Cardiac septum (tissue), 1 donor: ENCODE measurements around the gene ENTPD1. TPM values are rescaled to one million over a fixed set of nuclear protein-coding genes. Genes with fewer than 3 reads are reported as not detected.
"Not testable (repeated sequence)": the region's sequence is repeated elsewhere in the genome, so short reads cannot be mapped to it uniquely, and the experiment has no call there.

Experiments
- DNase-seq: peaks from one replicate; pipeline ENCODE4 v3.0.0-alpha.2; 2020; ENCODE audit warnings: low spot score
- intact Hi-C: fragments of 100-400 bp; cut with DNase I; formaldehyde crosslinking; loops from one replicate; pipeline ENCODE4 v1.14.0; 2022
- long read RNA-seq: library from polyadenylated mRNA; unstranded; transcript quantifications from one replicate; pipeline ENCODE4 v2.0.0, GENCODE V29; 2021
- total RNA-seq: library from RNA; stranded (reverse); fragmentation: NEBNext Ultra II Directional; extraction: Animal tissue kit (Norgen Biotek cat#: 25700); gene quantifications from one replicate; pipeline ENCODE4 v1.2.1, GENCODE V29; 2021
- donor health status: DM: no; HTN: no; CAD: no.

Gene ENTPD1
- total RNA-seq = 14.7 TPM
- long read RNA-seq, partial matches to known transcripts = 3 of 9 reads
- long read RNA-seq, other reads (novel, unspliced or antisense) = 2 of 9 reads

DNA sequence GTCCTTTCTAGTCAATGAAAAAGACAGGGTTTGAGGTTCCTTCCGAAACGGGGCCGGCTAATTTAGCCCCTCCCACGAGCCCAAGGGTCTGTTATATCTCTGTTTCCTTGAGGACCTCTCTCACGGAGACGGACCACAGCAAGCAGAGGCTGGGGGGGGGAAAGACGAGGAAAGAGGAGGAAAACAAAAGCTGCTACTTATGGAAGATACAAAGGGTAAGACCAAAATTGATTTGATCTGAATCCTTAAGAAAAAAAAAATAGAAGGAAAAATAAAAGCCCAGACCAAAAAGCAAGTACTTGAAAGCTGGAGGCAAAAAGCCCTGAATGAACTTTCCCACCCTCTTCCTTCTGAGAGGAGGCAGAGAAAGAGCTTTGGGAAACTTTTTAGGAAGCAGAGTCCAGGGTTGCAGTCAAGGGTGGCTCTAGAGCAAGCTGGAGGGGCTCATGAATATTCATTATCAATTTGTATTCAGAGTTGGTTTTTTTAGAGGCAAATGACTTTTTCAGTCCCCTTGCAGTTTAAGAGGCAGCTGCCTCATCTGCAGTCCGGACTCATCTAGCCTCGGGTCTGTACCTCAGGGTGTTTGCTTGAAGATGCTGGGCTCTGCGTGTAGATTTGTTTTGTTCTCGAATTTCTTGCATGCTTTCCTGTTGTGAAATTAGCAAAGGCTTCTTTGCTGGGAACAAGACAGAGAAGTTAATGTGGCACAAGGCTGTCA, at the start of gene ENTPD1:
TSS of gene ENTPD1 (plus strand) at position 123 of the 721 bp plus-strand sequence. CDS start at position 200, 77 bp downstream.
- intact Hi-C loops = loop anchor here (5.0 to 10.0 kb wide), 2 partner anchors 36 to 59 kb away; no protein-coding TSS in a partner anchor
- no peak for DNase-seq

GRCh38 chr10:95706573-95706972, 49.4 kb upstream of the ENTPD1 start:
- DNase-seq = no peak
- intact Hi-C loops = no loop called here

DNA sequence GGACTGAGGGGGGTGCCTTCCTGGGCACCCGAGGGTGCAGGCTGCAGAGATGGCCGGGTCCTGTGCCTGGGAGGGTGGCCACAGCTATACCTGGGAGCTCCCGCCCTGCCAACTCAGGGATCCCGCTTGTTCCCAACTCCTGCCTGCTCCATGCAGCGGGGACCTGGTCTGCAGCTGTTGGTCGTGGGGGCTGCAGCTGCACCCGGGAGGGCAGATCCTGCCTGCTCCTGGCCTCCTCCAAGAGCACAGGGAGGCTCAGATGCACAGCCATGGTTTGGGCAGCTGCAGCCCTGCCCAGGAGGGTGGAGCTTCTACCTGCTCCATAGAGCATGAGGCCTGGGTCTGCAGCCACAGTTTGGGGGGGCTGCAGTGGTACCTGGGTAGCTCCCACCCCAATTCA, 49.0 kb upstream of the ENTPD1 start:
- DNase-seq = no peak

DNA sequence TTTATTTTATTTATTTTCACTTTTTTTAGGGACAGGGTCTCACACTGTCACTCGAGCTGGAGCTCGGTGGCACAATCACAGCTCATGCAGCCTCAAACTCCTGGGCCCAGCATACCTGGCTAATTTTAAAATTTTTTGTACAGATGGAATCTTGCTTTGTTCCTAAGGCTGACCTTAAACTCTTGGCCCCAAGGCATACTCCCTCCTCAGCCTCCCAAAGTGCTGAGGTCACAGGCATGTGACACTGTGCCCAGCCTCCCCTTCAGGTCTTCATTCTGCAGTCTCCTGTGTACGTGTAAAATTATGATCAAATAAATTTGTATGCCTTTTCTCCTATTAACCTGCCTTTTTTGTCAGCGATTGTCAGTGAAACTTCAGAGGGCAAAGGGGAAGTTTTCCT, 44.5 kb upstream of the ENTPD1 start:
- DNase-seq = no peak
- intact Hi-C loops = no loop called here

More for the DNA sequence above, 49.0 kb upstream of the ENTPD1 start:
- intact Hi-C loops = no loop called here

GRCh38 chr10:95716466-95716865, 39.5 kb upstream of the ENTPD1 start:
- DNase-seq = no peak
- intact Hi-C loops = no loop called here

GRCh38 chr10:95716866-95717265, 39.1 kb upstream of the ENTPD1 start:
- intact Hi-C loops = no loop called here
- DNase-seq = no peak

DNA sequence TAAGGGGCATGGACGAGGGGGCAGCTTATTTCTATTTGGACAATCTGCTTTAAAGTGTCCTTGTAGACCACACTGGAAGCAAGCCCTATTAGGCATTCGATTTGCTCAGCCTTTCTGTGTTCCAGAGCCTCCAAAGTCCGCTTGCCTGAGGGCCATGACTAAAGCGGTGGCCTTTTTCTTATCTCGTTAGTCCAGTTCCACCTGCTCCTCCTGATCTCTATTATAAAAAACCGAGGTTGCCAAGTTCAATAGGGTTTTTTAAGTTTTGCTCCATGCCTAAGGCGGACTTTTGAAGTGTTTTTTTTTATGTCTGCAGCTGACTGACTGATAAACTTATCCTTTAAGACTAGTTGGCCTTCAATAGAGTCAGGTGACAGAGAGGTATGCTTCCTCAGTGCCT, 35.2 kb upstream of the ENTPD1 start:
- intact Hi-C loops, DNase-seq: not testable (repeated sequence)

DNA sequence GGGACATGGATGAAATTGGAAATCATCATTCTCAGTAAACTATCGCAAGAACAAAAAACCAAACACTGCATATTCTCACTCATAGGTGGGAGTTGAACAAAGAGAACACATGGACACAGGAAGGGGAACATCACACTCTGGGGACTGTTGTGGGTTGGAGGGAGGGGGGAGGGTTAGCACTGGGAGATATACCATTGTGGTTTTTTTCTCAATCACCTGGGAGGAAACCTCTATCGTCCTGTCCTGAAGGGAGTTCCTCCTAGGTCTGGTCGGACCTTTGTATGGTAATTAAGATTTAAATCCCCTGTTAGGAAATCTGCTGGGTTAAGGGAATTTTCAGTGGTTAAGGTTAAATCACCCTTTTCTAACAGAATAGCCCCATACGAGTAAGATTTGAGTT, 33.5 kb upstream of the ENTPD1 start:
- intact Hi-C loops, DNase-seq: not testable (repeated sequence)

GRCh38 chr10:95728526-95728925, 27.4 kb upstream of the ENTPD1 start:
- no peak for DNase-seq
- intact Hi-C loops = no loop called here

DNA sequence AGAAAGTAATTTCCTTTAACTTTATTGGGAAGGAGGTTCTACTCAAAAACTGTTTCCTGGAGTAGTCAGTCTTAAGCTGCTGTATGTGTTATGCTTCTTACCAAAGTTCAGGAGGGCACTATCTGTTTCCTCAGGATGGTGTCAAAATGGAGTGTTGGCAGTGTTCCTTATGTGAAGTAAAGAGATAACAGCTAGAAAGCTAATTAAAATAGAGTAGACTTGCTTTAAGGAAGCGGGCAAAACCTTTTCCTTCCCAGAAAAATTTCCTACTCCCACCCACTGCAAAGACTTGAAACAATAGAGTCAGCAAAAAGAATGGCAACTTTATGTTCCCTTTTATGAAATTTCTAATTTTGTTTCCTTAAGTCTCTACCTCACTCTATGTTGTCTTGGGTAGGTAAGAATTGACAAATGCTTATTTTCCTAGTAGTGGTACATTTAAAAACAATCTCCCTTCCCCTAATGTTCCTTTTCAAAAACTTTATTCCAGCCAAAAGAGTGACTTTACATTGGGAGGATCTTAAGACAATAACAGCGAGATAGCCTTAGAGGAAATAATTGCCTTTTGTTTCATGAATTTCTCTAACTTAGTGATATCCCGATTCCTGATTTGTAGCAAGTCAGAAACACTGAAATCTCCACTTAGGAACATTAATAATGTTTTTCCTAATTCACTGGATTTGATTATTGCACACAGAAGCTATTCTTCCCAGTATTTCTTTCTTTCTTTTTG, 26.5 kb upstream of the ENTPD1 start:
- no peak for DNase-seq
- intact Hi-C loops = no loop called here

DNA sequence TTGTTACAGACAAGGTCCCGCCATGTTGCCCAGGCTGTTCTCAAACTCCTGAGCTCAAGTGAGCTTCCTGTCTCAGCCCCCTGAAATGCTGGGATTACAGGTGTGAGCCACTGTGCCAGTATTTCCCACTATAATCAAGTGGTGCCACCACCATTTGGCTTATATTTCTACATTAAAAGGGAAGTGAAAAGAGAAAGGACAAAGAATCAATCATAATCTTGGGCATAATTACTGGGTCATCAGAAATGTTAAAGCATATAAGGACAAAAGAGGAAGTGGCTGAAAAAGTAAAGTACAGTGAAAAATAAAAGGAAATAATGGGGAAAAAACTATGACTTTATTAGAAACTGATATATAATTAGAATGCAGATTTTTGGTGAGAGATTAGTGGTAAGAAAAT, 25.7 kb upstream of the ENTPD1 start:
- no peak for DNase-seq
- intact Hi-C loops = no loop called here

- intact Hi-C loops = not testable (repeated sequence)
Observed at GRCh38 chr10:95732907-95733306, 23.1 kb upstream of the ENTPD1 start.

DNA sequence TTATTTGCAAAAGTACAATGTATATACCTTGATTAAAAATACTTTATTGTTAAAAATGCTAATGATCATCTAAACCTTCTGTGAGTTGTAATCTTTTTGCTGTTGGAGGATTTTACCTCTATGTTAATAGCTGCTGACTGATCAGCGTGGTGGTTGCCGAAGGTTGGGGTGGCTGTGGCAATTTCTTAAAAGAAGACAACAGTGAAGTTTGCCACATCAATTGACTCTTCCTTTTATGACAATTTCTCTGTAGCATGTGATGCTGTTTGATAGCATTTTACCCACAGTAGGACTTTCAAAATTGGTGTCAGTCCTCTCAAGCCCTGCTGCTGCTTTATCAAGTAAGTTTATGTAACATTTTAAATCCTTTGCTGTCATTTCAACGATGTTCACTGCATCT, 16.9 kb upstream of the ENTPD1 start:
- no peak for DNase-seq
- intact Hi-C loops = no loop called here

More at GRCh38 chr10:95732907-95733306, 23.1 kb upstream of the ENTPD1 start:
- DNase-seq = not testable (repeated sequence)

GRCh38 chr10:95741807-95742467, 14.0 kb upstream of the ENTPD1 start:
- no peak for DNase-seq

GRCh38 chr10:95742485-95742884, 13.5 kb upstream of the ENTPD1 start:
- DNase-seq = no peak

More at GRCh38 chr10:95741807-95742467, 14.0 kb upstream of the ENTPD1 start:
- intact Hi-C loops = loop anchor here (5.0 kb wide), 2 partner anchors 50 to 100 kb away; no protein-coding TSS in a partner anchor

GRCh38 chr10:95742962-95743535, 12.9 kb upstream of the ENTPD1 start:
- DNase-seq = no peak
- intact Hi-C loops = loop anchor here (5.0 kb wide), 2 partner anchors 49 to 99 kb away; no protein-coding TSS in a partner anchor

More at GRCh38 chr10:95742485-95742884, 13.5 kb upstream of the ENTPD1 start:
- intact Hi-C loops = loop anchor here (5.0 kb wide), 2 partner anchors 50 to 100 kb away; no protein-coding TSS in a partner anchor

- intact Hi-C loops = no loop called here
Observed at GRCh38 chr10:95745501-95745900, 10.5 kb upstream of the ENTPD1 start.

DNA sequence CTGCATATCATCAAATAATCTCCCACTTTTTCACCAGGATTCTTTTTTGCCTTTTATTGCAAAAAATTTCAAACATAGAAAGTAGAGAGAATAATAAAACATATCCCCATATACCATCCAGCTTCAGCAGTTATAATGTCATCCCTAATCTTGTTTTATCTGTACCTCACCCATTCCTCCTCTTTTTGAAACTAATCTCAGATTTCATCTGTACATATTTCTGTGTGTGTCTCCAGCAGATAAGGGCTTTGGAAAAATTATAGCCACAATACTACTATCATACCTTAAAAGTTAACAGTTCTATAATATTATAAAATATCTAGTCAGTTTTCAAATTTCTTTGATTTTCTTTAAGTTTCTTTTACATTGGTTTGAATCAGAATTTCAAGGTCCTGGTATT, 7.6 kb upstream of the ENTPD1 start:
- intact Hi-C loops = no loop called here

More at GRCh38 chr10:95745501-95745900, 10.5 kb upstream of the ENTPD1 start:
- no peak for DNase-seq

DNA sequence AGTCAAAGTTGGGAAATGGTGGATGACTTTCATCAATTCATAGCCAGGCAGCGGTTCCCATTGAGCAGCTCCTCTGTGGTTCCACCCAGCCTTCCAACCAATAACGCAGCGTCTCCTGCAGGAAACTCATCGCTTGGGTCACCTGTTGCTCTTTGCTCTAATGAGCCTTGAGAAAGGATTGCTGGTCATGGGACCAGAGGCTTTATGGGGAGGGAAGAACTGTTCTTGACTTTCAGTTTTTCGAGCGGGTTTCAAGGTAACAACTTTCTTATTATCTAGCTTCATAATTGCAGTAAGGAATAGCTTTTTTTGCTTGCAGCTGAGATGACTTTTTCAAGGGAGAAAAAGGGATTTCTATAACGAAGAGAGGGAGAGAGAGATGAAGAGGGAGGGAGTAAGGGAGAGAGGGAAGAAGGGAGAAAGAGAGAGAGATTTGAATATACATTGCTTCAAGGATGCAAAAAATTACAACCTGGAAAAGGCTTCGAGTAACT, 405 bp upstream of the ENTPD1 start:
- intact Hi-C loops = loop anchor here (5.0 to 10.0 kb wide), 2 partner anchors 37 to 59 kb away; no protein-coding TSS in a partner anchor
- peak; percentile 87 for DNase-seq

More for the DNA sequence above, 7.6 kb upstream of the ENTPD1 start:
- DNase-seq = no peak
